ENCODE data around the gene ZNF283. TPM values are rescaled to one million over a fixed set of nuclear protein-coding genes. Genes with fewer than 3 reads are reported as not detected.
"Not testable (repeated sequence)": the region's sequence is repeated elsewhere in the genome, so short reads cannot be mapped to it uniquely, and the experiment has no call there.

ZNF283 gene
- total RNA-seq, 2 donors from 2014 or later: 5.8 to 8.9 TPM

GRCh38 chr19:43798546-43799409 lies 28.3 kb upstream of the ZNF283 start:
- H3K4me1 ChIP-seq (replicated peaks): no peaks in the 10 kb centered on the region
- H3K9me3 ChIP-seq: no peaks in the 10 kb centered on the region
- TF ChIP-seq POLR2AphosphoS5 (IDR thresholded peaks at IDR 0.05) (peak; percentile 71), CTCF (IDR thresholded peaks at IDR 0.05) (no peak), POLR2A (IDR thresholded peaks at IDR 0.05) (peak; percentile 85)
- H3K36me3 ChIP-seq: no peaks in the 10 kb centered on the region
- H3K4me3 ChIP-seq: peak overlapping the region; percentile 33 to 42
- H3K27ac ChIP-seq: peak overlapping the region; percentile 47 to 51
- DNase-seq (ENCODE audit: low spot score): peak; percentile 74
- H3K27me3 ChIP-seq (replicated peaks; ENCODE audit: insufficient read depth): no peaks in the 10 kb centered on the region
- WGBS: 29% methylated on average over 27 of the region's 70 CpGs
- intact Hi-C loops (cut with DNase I): no loop called here

- H3K4me3 ChIP-seq: no peak overlapping the region
- H3K9me3 ChIP-seq: no peaks in the 10 kb centered on the region
- no peaks in the 10 kb centered on the region for H3K4me1 ChIP-seq (replicated peaks)
- TF ChIP-seq POLR2A (IDR thresholded peaks at IDR 0.05): no peak
- no peak for TF ChIP-seq CTCF (IDR thresholded peaks at IDR 0.05)
- TF ChIP-seq POLR2AphosphoS5 (IDR thresholded peaks at IDR 0.05): no peak
- no peaks in the 10 kb centered on the region for H3K27me3 ChIP-seq (replicated peaks; ENCODE audit: insufficient read depth)
- H3K36me3 ChIP-seq: no peaks in the 10 kb centered on the region
- no peak for DNase-seq (ENCODE audit: low spot score)
- no peak overlapping the region for H3K27ac ChIP-seq
- intact Hi-C loops (cut with DNase I): no loop called here
- WGBS: 53% methylated on average over 6 of the region's 6 CpGs
Observed at GRCh38 chr19:43799502-43800142, 27.5 kb upstream of the ZNF283 start.

- TF ChIP-seq CTCF (IDR thresholded peaks at IDR 0.05): no peak
- TF ChIP-seq POLR2AphosphoS5 (IDR thresholded peaks at IDR 0.05): no peak
- no peak for TF ChIP-seq POLR2A (IDR thresholded peaks at IDR 0.05)
- Histone ChIP-seq H3K9me3 (no peaks in the 10 kb centered on the region), H3K27ac (no peak within 1 kb of the TSS), H3K36me3 (no peaks in the 10 kb centered on the region), H3K4me3 (no peak within 1 kb of the TSS), H3K27me3 (replicated peaks; ENCODE audit: insufficient read depth) (no peaks in the 10 kb centered on the region), H3K4me1 (replicated peaks) (no peaks in the 10 kb centered on the region)
- intact Hi-C loops (cut with DNase I): no loop called here
- WGBS: 59% methylated on average over 12 of the region's 12 CpGs
- DNase-seq (ENCODE audit: low spot score): no peak
Observed at GRCh38 chr19:43802216-43802951, 24.7 kb upstream of the ZNF283 start, which contains the start of gene LYPD5. TSS of gene LYPD5 (minus strand) at chr19:43802447. CDS start at chr19:43802380, 67 bp downstream.

GRCh38 chr19:43804432-43804831 lies 22.7 kb upstream of the ZNF283 start:
- WGBS: 32% methylated on average over 2 of the region's 2 CpGs
- Histone ChIP-seq H3K36me3 (no peaks in the 10 kb centered on the region), H3K27ac (no peak overlapping the region), H3K4me1 (replicated peaks) (no peaks in the 10 kb centered on the region), H3K9me3 (no peaks in the 10 kb centered on the region), H3K4me3 (no peak overlapping the region), H3K27me3 (replicated peaks; ENCODE audit: insufficient read depth) (no peaks in the 10 kb centered on the region)
- TF ChIP-seq CTCF (IDR thresholded peaks at IDR 0.05) (no peak), POLR2AphosphoS5 (IDR thresholded peaks at IDR 0.05) (no peak), POLR2A (IDR thresholded peaks at IDR 0.05) (no peak)
- intact Hi-C loops (cut with DNase I): no loop called here
- DNase-seq (ENCODE audit: low spot score): no peak

- intact Hi-C loops (cut with DNase I); H3K4me1 ChIP-seq (replicated peaks); H3K27ac ChIP-seq; H3K4me3 ChIP-seq; H3K36me3 ChIP-seq; H3K27me3 ChIP-seq (replicated peaks; ENCODE audit: insufficient read depth); DNase-seq (ENCODE audit: low spot score); H3K9me3 ChIP-seq: not testable (repeated sequence)
- 93% methylated on average over 7 of the region's 7 CpGs for WGBS
Observed at GRCh38 chr19:43806401-43806800, 20.7 kb upstream of the ZNF283 start.

Measured in prostate gland (tissue), 2 donors.